ENCODE measurements around the gene LDLR.

The LDLR gene

DNA sequence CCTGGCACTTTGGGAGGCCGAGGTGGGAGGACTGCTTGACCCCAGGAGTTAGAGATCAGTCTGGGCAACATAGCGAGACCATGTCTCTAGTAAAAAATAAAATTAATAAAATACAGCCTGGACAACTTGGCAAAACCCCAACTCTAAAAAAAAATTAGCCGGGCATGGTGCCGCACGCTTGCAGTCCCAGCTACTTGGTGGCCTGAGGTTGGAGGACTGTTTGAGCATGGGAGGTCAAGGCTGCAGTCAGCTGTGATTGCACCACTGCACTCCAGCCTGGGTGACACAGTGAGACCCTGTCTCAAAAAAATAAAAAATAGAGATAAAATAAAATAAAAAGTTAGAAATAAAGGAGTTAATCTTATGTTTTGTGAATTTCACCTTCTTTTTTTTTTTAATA lies 81.9 kb downstream of the LDLR start:
- in situ Hi-C loops (cut with MboI; ENCODE audit: low pct_unique_long_range_greater_than_20kb, low sequenced_read_pairs, unreplicated experiment) = no loop called here
- DNase-seq (ENCODE audit: low spot score) = no peak
- TF ChIP-seq, protein P1, sequence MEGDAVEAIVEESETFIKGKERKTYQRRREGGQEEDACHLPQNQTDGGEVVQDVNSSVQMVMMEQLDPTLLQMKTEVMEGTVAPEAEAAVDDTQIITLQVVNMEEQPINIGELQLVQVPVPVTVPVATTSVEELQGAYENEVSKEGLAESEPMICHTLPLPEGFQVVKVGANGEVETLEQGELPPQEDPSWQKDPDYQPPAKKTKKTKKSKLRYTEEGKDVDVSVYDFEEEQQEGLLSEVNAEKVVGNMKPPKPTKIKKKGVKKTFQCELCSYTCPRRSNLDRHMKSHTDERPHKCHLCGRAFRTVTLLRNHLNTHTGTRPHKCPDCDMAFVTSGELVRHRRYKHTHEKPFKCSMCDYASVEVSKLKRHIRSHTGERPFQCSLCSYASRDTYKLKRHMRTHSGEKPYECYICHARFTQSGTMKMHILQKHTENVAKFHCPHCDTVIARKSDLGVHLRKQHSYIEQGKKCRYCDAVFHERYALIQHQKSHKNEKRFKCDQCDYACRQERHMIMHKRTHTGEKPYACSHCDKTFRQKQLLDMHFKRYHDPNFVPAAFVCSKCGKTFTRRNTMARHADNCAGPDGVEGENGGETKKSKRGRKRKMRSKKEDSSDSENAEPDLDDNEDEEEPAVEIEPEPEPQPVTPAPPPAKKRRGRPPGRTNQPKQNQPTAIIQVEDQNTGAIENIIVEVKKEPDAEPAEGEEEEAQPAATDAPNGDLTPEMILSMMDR (IDR thresholded peaks at IDR 0.05; ENCODE audit: extremely low read depth, insufficient read depth, missing control alignments) = no peak

DNA sequence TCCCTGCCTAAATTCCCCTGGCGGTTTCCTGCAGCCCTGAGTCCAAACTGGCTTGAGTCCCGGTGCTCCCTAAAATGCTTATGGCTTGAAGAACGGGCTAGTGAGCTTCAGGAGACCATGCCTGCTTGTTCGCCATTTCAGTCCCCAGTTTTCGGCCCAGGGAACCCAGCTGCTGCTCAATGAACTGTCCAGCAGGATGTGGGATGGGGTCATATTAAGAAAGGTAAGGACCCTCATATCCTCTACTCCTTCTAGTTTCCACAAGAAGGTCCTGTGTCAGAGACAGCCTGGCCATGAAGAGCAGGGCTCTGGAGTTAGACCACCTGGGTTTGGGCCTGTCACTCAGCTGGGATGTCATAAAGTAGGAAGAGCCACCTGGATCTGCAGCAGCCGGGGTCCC lies 83.3 kb downstream of the LDLR start:
- in situ Hi-C loops (cut with MboI; ENCODE audit: low pct_unique_long_range_greater_than_20kb, low sequenced_read_pairs, unreplicated experiment) = no loop called here
- TF ChIP-seq, protein P1 (IDR thresholded peaks at IDR 0.05; ENCODE audit: extremely low read depth, insufficient read depth, missing control alignments) = no peak
- no peak for DNase-seq (ENCODE audit: low spot score)

DNA sequence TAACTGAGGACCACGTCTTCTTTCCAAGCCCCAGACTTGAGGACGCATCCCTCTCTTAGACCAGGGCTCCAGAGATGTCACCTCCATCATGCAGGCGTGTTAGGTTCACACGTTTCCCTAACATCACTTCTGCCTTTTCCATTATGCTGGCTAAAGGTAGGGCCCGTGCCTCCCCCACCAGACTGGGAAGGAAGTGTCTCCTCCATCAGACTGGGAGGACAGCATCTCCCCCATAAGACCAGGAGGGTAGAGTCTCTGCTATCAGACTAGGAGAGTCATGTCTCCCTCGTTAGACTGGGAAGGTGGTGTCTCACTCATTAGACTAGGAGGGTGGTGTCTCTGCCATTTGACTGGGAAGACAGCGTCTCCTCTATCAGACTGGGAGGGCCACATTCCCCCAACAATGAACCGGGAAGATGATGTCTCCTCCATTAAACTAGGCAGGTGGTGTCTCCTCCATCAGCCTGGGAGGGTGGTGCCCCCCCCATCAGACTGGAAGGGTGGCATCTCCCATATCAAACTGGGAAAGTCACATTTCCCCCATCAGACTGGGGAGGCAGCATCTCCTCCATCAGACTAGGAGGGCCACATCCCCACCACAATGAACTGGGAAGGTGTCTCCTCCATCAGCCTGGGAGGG lies 84.4 kb downstream of the LDLR start:
- in situ Hi-C loops (cut with MboI; ENCODE audit: low pct_unique_long_range_greater_than_20kb, low sequenced_read_pairs, unreplicated experiment) = no loop called here
- DNase-seq (ENCODE audit: low spot score) = no peak
- TF ChIP-seq, protein P1 (IDR thresholded peaks at IDR 0.05; ENCODE audit: extremely low read depth, insufficient read depth, missing control alignments) = no peak

DNA sequence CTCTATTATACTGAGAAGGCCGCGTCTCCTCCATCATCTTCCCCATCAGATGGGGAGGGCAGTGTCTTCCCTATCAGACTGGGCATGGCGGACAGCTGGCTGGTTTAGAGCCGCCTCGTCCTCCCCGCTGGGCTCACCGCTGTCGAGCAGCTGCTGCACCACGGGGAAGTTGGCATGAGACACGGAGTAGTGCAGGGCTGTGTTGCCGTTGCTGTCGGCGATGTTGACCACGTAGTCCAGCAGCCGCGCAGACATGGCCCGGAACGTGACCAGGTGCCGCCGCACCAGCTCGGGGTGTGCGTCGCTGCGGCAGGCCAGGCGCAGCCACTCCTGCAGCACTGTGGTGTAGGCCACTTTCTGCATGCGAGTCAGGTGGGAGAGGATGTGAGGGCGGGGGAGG lies 85.1 kb downstream of the LDLR start:
- in situ Hi-C loops (cut with MboI; ENCODE audit: low pct_unique_long_range_greater_than_20kb, low sequenced_read_pairs, unreplicated experiment) = no loop called here
- TF ChIP-seq, protein P1 (IDR thresholded peaks at IDR 0.05; ENCODE audit: extremely low read depth, insufficient read depth, missing control alignments) = no peak
- no peak for DNase-seq (ENCODE audit: low spot score)

DNA sequence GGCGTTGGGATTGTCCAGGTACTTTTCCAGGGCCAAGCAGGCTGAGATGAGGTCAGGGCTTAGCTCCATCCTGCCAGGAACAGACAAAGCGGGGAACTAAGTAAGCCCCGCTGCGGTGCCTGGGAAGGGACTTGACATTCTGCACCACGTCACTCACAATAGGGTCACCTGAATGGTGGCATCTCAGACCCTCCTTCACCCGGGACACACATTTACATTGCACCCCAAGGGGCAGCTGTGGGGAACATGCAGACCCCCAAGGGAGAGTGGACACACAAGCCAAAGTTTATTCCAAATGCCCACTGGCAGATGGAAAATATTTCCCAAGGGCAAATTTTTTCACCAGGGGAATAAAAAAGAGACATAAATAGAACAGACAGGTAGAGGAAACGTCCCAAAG lies 86.7 kb downstream of the LDLR start:
- TF ChIP-seq, protein P1 (IDR thresholded peaks at IDR 0.05; ENCODE audit: extremely low read depth, insufficient read depth, missing control alignments) = no peak
- DNase-seq (ENCODE audit: low spot score) = no peak
- in situ Hi-C loops (cut with MboI; ENCODE audit: low pct_unique_long_range_greater_than_20kb, low sequenced_read_pairs, unreplicated experiment) = no loop called here

DNA sequence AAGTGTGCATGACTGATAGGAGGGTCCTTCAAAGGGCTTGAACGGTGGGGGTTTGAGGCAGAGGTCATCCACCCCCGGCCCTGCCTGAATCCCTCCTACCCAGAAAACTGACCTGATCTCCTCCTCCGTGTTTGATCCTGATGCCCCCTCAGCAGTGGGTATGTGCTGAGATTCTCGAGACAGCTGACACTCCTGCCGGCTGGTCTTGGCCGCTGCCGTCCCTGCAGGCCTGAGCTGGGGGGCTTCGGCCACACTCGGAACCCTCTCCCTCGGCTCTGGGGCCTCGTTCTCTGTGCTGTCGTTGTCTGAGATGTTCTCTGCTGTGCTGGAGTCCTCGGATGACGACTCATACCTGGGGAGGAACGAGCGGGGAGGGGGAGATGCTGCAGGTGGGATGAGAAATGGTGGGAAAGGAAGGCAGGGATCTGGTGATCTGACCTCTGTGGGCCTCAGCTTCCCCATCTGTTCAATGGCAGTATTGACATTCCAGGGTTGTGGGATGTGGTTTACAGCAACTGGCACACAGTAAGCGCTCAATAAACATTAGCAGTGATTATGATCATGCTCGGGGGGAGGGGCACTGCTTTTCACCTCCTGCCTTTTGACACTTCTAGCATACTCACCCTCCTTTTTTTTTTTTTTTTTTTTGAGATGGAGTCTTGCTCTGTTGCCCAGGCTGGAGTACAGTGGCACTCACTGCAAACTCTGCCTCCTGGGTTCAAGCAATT lies 87.4 kb downstream of the LDLR start:
- TF ChIP-seq, protein P1 (IDR thresholded peaks at IDR 0.05; ENCODE audit: extremely low read depth, insufficient read depth, missing control alignments) = no peak
- no peak for DNase-seq (ENCODE audit: low spot score)
- in situ Hi-C loops (cut with MboI; ENCODE audit: low pct_unique_long_range_greater_than_20kb, low sequenced_read_pairs, unreplicated experiment) = no loop called here

Data from GM13977 (cell line).